ENCODE results near the gene SS18L1. TPM values are rescaled to one million over a fixed set of nuclear protein-coding genes. Genes with fewer than 3 reads are reported as not detected.
"Not testable (repeated sequence)": the region's sequence is repeated elsewhere in the genome, so short reads cannot be mapped to it uniquely, and the experiment has no call there.

SS18L1 gene
- total RNA-seq, 5 donors from 2014 or later (not counting 1 experiment from before 2014, with no cell fraction given) = 14.6 to 23.6 (median 19.4) TPM

DNA sequence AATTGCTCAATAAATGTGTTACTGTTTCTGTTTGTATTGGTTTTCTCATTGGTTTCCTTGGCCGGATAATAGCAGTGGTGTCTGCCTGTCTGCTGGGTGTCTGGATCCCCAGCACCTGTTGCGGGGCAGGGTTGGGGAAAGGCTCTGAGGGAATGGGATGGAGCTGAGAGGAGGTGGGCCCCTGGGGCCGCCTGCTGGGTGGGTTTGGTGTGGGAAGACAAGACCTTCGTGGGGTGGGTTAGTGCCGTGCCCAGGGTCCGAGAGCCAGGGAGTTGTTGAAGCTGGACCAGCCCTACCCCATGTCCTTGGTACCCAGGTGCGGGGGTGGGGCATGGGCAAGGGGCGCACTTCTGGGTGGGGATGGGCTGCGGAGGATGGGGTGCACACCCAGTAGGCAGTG lies 4.0 kb downstream of the SS18L1 start:
- H3K4me3 ChIP-seq (ENCODE audit: control insufficient read depth in 1 of 2, extremely low read depth in 1 of 2, low read length in 1 of 2) = no peak overlapping the region
- no peaks in the 10 kb centered on the region for H3K27me3 ChIP-seq (replicated peaks in 1 of 2; ENCODE audit: control insufficient read depth in 2 of 2, extremely low read depth in 1 of 2, insufficient read depth in 2 of 2, low read length in 1 of 2)
- no peaks in the 10 kb centered on the region for H3K27me3 Mint-ChIP-seq
- ChIA-PET CTCF (interaction anchor here in 1 of 2 donors (0.5 kb wide), 1 partner anchor 239 kb away, joined by 4 read pairs; the partner anchor contains the start of gene RPS21), POLR2A (no interaction called here)
- H3K4me3 Mint-ChIP-seq = no peak overlapping the region
- ATAC-seq (replicated peaks in 1 of 4) = no peak
- DNase-seq = no peak
- H3K9me3 ChIP-seq = no peaks in the 10 kb centered on the region
- peaks cover 37 to 50% (median 39%) of the 10 kb centered on the region in 3 donors for H3K4me1 Mint-ChIP-seq
- 98% methylated on average over 8 of the region's 9 CpGs for WGBS (ENCODE audit: insufficient coverage)
- H3K4me1 ChIP-seq (ENCODE audit: control insufficient read depth in 1 of 2, extremely low read depth in 1 of 2, insufficient read depth in 2 of 2, low read length in 2 of 2) = peaks cover 5 to 40% of the 10 kb centered on the region in 2 experiments
- H3K36me3 Mint-ChIP-seq = peaks cover 8% of the 10 kb centered on the region
- H3K27ac ChIP-seq (ENCODE audit: low read length) = no peak overlapping the region
- H3K36me3 ChIP-seq (ENCODE audit: control insufficient read depth in 2 of 2, extremely low read depth in 1 of 2, insufficient read depth in 1 of 2, low read length in 1 of 2) = peaks cover 0 to 1% of the 10 kb centered on the region in 2 donors
- H3K9me3 Mint-ChIP-seq = no peaks in the 10 kb centered on the region
- H3K27ac Mint-ChIP-seq = no peak overlapping the region

GRCh38 chr20:62148383-62148782 lies 4.8 kb downstream of the SS18L1 start:
- Mint-ChIP-seq H3K36me3 (peaks cover 16% of the 10 kb centered on the region), H3K4me1 (peaks cover 37 to 54% (median 40%) of the 10 kb centered on the region in 3 donors)
- CTCF ChIA-PET; H3K4me3 ChIP-seq (ENCODE audit: control insufficient read depth in 1 of 2, extremely low read depth in 1 of 2, low read length in 1 of 2); H3K9me3 Mint-ChIP-seq; H3K27me3 ChIP-seq (replicated peaks in 1 of 2; ENCODE audit: control insufficient read depth in 2 of 2, extremely low read depth in 1 of 2, insufficient read depth in 2 of 2, low read length in 1 of 2); POLR2A ChIA-PET; H3K27me3 Mint-ChIP-seq; H3K27ac Mint-ChIP-seq; H3K36me3 ChIP-seq (ENCODE audit: control insufficient read depth in 2 of 2, extremely low read depth in 1 of 2, insufficient read depth in 1 of 2, low read length in 1 of 2); H3K4me3 Mint-ChIP-seq; DNase-seq; H3K9me3 ChIP-seq; H3K27ac ChIP-seq (ENCODE audit: low read length); ATAC-seq (replicated peaks in 1 of 4): not testable (repeated sequence)
- peaks cover 5 to 40% of the 10 kb centered on the region in 2 experiments for H3K4me1 ChIP-seq (ENCODE audit: control insufficient read depth in 1 of 2, extremely low read depth in 1 of 2, insufficient read depth in 2 of 2, low read length in 2 of 2)
- 98% methylated on average over 6 of the region's 10 CpGs for whole genome bisulfite sequencing (ENCODE audit: insufficient coverage)

DNA sequence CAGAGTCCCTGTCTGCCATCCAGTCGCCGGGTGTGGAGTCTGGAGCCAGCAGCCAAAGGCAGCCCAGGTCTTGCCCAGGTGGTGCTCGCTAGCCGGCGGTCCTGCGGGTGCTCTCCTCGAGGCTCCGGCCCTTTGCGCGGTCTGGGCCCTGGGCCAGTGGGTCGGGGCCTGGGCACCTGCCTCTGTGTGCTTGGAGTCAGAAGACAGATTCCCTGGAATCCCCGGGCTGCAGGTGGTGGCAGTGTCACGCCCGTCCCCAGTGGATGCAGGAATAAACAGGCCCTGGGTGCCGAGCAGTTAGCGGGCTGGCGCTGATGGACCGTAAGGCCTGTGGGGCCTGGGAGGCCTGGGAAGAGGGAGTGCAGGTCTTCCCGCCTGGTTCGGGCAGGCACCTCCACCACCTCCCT lies 5.3 kb downstream of the SS18L1 start:
- H3K9me3 Mint-ChIP-seq = peaks cover 0 to 3% (median 0%) of the 10 kb centered on the region in 3 donors
- WGBS (ENCODE audit: insufficient coverage) = 97% methylated on average over 10 of the region's 20 CpGs
- no peak overlapping the region for H3K4me3 ChIP-seq (ENCODE audit: control insufficient read depth in 1 of 2, extremely low read depth in 1 of 2, low read length in 1 of 2)
- H3K27ac ChIP-seq (ENCODE audit: low read length) = no peak overlapping the region
- DNase-seq (no peak), ATAC-seq (replicated peaks in 1 of 4) (no peak)
- peaks cover 37 to 54% (median 41%) of the 10 kb centered on the region in 3 donors for H3K4me1 Mint-ChIP-seq
- peaks cover 22% of the 10 kb centered on the region for H3K36me3 Mint-ChIP-seq
- no peaks in the 10 kb centered on the region for H3K9me3 ChIP-seq
- no peaks in the 10 kb centered on the region for H3K27me3 ChIP-seq (replicated peaks in 1 of 2; ENCODE audit: control insufficient read depth in 2 of 2, extremely low read depth in 1 of 2, insufficient read depth in 2 of 2, low read length in 1 of 2)
- POLR2A ChIA-PET = no interaction called here
- no peak overlapping the region for H3K4me3 Mint-ChIP-seq
- no peaks in the 10 kb centered on the region for H3K27me3 Mint-ChIP-seq
- peaks cover 0 to 11% of the 10 kb centered on the region in 2 donors for H3K36me3 ChIP-seq (ENCODE audit: control insufficient read depth in 2 of 2, extremely low read depth in 1 of 2, insufficient read depth in 1 of 2, low read length in 1 of 2)
- CTCF ChIA-PET = no interaction called here
- H3K4me1 ChIP-seq (ENCODE audit: control insufficient read depth in 1 of 2, extremely low read depth in 1 of 2, insufficient read depth in 2 of 2, low read length in 2 of 2) = peaks cover 5 to 40% of the 10 kb centered on the region in 2 experiments
- no peak overlapping the region for H3K27ac Mint-ChIP-seq

- WGBS (ENCODE audit: insufficient coverage) = 94% methylated on average over 23 of the region's 24 CpGs
- ChIA-PET CTCF (no interaction called here), POLR2A (interaction anchor here in 1 of 2 donors (0.8 kb wide), 1 partner anchor 332 kb away, joined by 3 read pairs; no protein-coding TSS in a partner anchor)
- Mint-ChIP-seq H3K27me3 (no peaks in the 10 kb centered on the region), H3K27ac (no peak overlapping the region), H3K4me3 (no peak overlapping the region), H3K9me3 (peaks cover 0 to 3% (median 0%) of the 10 kb centered on the region in 3 donors), H3K4me1 (peaks cover 34 to 53% (median 38%) of the 10 kb centered on the region in 3 donors), H3K36me3 (peaks cover 30% of the 10 kb centered on the region)
- Histone ChIP-seq H3K27ac (ENCODE audit: low read length) (no peak overlapping the region), H3K36me3 (ENCODE audit: control insufficient read depth in 2 of 2, extremely low read depth in 1 of 2, insufficient read depth in 1 of 2, low read length in 1 of 2) (peaks cover 0 to 14% of the 10 kb centered on the region in 2 donors), H3K9me3 (no peaks in the 10 kb centered on the region), H3K4me1 (ENCODE audit: control insufficient read depth in 1 of 2, extremely low read depth in 1 of 2, insufficient read depth in 2 of 2, low read length in 2 of 2) (peaks cover 2 to 34% of the 10 kb centered on the region in 2 experiments), H3K27me3 (replicated peaks in 1 of 2; ENCODE audit: control insufficient read depth in 2 of 2, extremely low read depth in 1 of 2, insufficient read depth in 2 of 2, low read length in 1 of 2) (no peaks in the 10 kb centered on the region), H3K4me3 (ENCODE audit: control insufficient read depth in 1 of 2, extremely low read depth in 1 of 2, low read length in 1 of 2) (no peak overlapping the region)
- DNase-seq (no peak), ATAC-seq (replicated peaks in 1 of 4) (no peak)
These were observed 6.2 kb downstream of the SS18L1 start for GRCh38 chr20:62149532-62150309.

DNA sequence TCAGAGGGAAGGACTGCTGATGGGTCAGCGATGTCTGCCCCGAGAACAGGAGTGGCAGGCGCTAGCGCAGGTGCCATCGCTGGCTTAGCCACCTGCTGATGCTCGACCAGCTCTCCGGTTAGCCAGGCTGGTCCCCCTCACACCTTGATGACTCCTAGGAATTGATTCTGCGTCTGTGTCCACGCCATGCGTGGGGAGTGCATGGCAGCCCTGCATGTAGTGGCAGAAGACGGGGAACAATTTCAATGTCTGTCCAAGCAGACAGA lies 6.7 kb downstream of the SS18L1 start:
- no peak overlapping the region for H3K27ac Mint-ChIP-seq
- Histone ChIP-seq H3K9me3 (no peaks in the 10 kb centered on the region), H3K27ac (ENCODE audit: low read length) (no peak overlapping the region), H3K4me1 (ENCODE audit: control insufficient read depth in 1 of 2, extremely low read depth in 1 of 2, insufficient read depth in 2 of 2, low read length in 2 of 2) (peaks cover 0 to 29% of the 10 kb centered on the region in 2 experiments), H3K36me3 (ENCODE audit: control insufficient read depth in 2 of 2, extremely low read depth in 1 of 2, insufficient read depth in 1 of 2, low read length in 1 of 2) (peaks cover 0 to 17% of the 10 kb centered on the region in 2 donors), H3K27me3 (replicated peaks in 1 of 2; ENCODE audit: control insufficient read depth in 2 of 2, extremely low read depth in 1 of 2, insufficient read depth in 2 of 2, low read length in 1 of 2) (no peaks in the 10 kb centered on the region), H3K4me3 (ENCODE audit: control insufficient read depth in 1 of 2, extremely low read depth in 1 of 2, low read length in 1 of 2) (no peak overlapping the region)
- ATAC-seq (replicated peaks in 1 of 4) = no peak
- peaks cover 32% of the 10 kb centered on the region for H3K36me3 Mint-ChIP-seq
- POLR2A ChIA-PET = interaction anchor here in 1 of 2 donors (0.8 kb wide), 1 partner anchor 331 kb away, joined by 3 read pairs; no protein-coding TSS in a partner anchor
- no peak overlapping the region for H3K4me3 Mint-ChIP-seq
- H3K9me3 Mint-ChIP-seq = peaks cover 0 to 3% (median 0%) of the 10 kb centered on the region in 3 donors
- 98% methylated on average over 7 of the region's 11 CpGs for WGBS (ENCODE audit: insufficient coverage)
- no peaks in the 10 kb centered on the region for H3K27me3 Mint-ChIP-seq
- CTCF ChIA-PET = no interaction called here
- DNase-seq = no peak
- peaks cover 29 to 51% (median 32%) of the 10 kb centered on the region in 3 donors for H3K4me1 Mint-ChIP-seq

- peaks cover 0 to 3% (median 0%) of the 10 kb centered on the region in 3 donors for H3K9me3 Mint-ChIP-seq
- Histone ChIP-seq H3K36me3 (ENCODE audit: control insufficient read depth in 2 of 2, extremely low read depth in 1 of 2, insufficient read depth in 1 of 2, low read length in 1 of 2) (peaks cover 0 to 17% of the 10 kb centered on the region in 2 donors), H3K27ac (ENCODE audit: low read length) (no peak overlapping the region), H3K4me3 (ENCODE audit: control insufficient read depth in 1 of 2, extremely low read depth in 1 of 2, low read length in 1 of 2) (no peak overlapping the region), H3K4me1 (ENCODE audit: control insufficient read depth in 1 of 2, extremely low read depth in 1 of 2, insufficient read depth in 2 of 2, low read length in 2 of 2) (peaks cover 0 to 21% of the 10 kb centered on the region in 2 experiments), H3K9me3 (no peaks in the 10 kb centered on the region), H3K27me3 (replicated peaks in 1 of 2; ENCODE audit: control insufficient read depth in 2 of 2, extremely low read depth in 1 of 2, insufficient read depth in 2 of 2, low read length in 1 of 2) (no peaks in the 10 kb centered on the region)
- WGBS (ENCODE audit: insufficient coverage) = 95% methylated on average over 11 of the region's 11 CpGs
- no peak overlapping the region for H3K27ac Mint-ChIP-seq
- H3K27me3 Mint-ChIP-seq = no peaks in the 10 kb centered on the region
- H3K4me3 Mint-ChIP-seq = no peak overlapping the region
- ChIA-PET POLR2A (no interaction called here), CTCF (no interaction called here)
- H3K36me3 Mint-ChIP-seq = peaks cover 35% of the 10 kb centered on the region
- H3K4me1 Mint-ChIP-seq = peaks cover 26 to 41% (median 29%) of the 10 kb centered on the region in 3 donors
- no peak for DNase-seq
- ATAC-seq (replicated peaks in 1 of 4) = no peak
These were observed 7.7 kb downstream of the SS18L1 start for GRCh38 chr20:62151225-62151624.

Data from T-cell (primary cell).